Measurements from ENCODE around the gene TUBGCP6. TPM values are rescaled to one million over a fixed set of nuclear protein-coding genes. Genes with fewer than 3 reads are reported as not detected.
A peak's percentile ranks its signal among the peaks of the same experiment; 100 is the strongest.

TUBGCP6 gene
- total RNA-seq, 1 donor from 2014 or later: 18.2 TPM

DNA sequence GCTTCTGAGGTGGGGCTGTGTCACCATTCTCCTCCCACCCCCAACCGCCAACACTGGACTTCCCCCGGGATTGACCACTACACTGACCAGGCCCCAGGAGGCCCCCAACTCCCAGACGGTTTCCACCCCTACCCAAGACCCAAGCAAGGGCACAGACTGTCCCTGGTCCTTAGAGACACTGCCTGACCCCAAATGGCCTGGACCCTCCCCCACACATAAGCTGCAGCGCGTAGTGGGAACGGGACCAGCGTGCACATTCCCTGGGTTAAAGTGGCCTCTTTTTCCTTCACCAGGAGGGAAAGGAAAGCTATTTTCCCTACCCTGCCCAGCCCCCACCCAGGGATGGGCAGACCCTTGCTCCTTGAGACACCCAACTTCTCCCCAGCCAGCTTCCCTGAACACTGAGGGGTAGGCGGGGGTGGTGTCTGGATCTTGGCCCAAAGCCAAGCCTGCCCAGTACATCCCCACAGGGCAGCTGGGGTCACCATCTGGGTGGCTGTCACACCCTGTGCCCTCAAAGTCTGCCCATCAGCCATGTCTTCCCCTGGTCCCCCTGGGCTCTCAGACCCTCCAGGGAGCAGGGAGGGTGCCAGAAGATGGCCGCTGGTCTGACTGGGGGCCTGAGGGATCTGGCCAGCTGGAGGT, 18.3 kb upstream of the TUBGCP6 start:
- Histone ChIP-seq H3K27me3 (ENCODE audit: control insufficient read depth, insufficient read depth, low read length) (no peaks in the 10 kb centered on the region), H3K36me3 (ENCODE audit: control insufficient read depth, insufficient read depth, low read length) (no peaks in the 10 kb centered on the region), H3K4me3 (ENCODE audit: low read depth, low read length) (no peak overlapping the region)
- TF ChIP-seq, protein P1, sequence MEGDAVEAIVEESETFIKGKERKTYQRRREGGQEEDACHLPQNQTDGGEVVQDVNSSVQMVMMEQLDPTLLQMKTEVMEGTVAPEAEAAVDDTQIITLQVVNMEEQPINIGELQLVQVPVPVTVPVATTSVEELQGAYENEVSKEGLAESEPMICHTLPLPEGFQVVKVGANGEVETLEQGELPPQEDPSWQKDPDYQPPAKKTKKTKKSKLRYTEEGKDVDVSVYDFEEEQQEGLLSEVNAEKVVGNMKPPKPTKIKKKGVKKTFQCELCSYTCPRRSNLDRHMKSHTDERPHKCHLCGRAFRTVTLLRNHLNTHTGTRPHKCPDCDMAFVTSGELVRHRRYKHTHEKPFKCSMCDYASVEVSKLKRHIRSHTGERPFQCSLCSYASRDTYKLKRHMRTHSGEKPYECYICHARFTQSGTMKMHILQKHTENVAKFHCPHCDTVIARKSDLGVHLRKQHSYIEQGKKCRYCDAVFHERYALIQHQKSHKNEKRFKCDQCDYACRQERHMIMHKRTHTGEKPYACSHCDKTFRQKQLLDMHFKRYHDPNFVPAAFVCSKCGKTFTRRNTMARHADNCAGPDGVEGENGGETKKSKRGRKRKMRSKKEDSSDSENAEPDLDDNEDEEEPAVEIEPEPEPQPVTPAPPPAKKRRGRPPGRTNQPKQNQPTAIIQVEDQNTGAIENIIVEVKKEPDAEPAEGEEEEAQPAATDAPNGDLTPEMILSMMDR (IDR thresholded peaks at IDR 0.05; ENCODE audit: insufficient read depth, low read length, severe bottlenecking): no peak
- no peak for DNase-seq (ENCODE audit: low read depth)
- no peak for FAIRE-seq

- no peak overlapping the region for H3K4me3 ChIP-seq (ENCODE audit: low read depth, low read length)
- H3K27me3 ChIP-seq (ENCODE audit: control insufficient read depth, insufficient read depth, low read length): no peaks in the 10 kb centered on the region
- FAIRE-seq (no peak), DNase-seq (ENCODE audit: low read depth) (peak; percentile 40)
- TF ChIP-seq, protein P1 (IDR thresholded peaks at IDR 0.05; ENCODE audit: insufficient read depth, low read length, severe bottlenecking): no peak
- no peaks in the 10 kb centered on the region for H3K36me3 ChIP-seq (ENCODE audit: control insufficient read depth, insufficient read depth, low read length)
Observed at GRCh38 chr22:50262460-50262911, 17.7 kb upstream of the TUBGCP6 start.

DNA sequence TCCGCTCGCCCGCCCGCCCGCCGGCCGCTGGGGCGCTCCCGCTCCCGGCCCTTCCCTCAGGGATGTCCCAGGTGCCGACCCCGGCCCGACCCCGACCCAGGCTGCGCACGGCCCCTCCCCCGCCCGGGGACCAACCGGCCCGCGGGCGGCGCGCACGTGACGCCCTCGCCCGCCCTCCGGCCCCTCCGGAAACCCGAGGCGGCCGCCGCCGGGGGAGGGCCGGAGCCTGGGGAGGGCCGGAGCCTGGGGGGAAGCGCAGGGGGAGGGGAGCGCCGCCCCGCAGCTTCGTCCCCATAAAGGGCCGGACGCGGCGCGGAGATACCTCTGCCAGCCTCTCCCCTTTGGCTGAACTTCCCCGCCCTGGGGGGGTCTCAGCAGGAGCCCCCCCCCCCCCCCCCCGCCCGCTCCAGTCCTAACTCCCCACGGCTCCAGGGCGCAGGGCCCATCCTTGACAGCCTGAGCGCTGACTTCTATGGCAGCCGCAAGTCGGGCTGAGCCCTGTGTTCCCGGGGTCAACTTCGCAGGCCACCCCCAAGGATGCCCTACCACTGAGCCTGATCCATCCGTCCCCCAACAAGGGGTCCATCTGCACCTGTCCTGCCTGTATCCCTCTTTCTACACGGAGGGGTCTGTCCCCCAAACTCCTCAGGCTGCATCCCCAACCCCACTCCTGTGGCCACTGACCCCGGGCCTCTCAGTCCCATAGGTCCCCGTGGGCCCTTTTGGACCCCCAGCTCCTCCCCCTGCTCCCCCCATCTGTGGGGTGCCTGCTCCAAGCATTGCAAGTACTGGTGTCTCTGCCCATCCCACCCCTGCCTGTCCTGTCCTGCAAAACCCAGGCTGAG, 17.0 kb upstream of the TUBGCP6 start, which contains the start of gene MAPK12:
TSS of gene MAPK12 (minus strand) at position 69 of the 845 bp plus-strand sequence. CDS start 174 bp downstream, outside the sequence.
- H3K27me3 ChIP-seq (ENCODE audit: control insufficient read depth, insufficient read depth, low read length): no peaks in the 10 kb centered on the region
- TF ChIP-seq, protein P1 (IDR thresholded peaks at IDR 0.05; ENCODE audit: insufficient read depth, low read length, severe bottlenecking): no peak
- H3K36me3 ChIP-seq (ENCODE audit: control insufficient read depth, insufficient read depth, low read length): no peaks in the 10 kb centered on the region
- peak within 1 kb of the TSS; percentile 52 for H3K4me3 ChIP-seq (ENCODE audit: low read depth, low read length)
- no peak for DNase-seq (ENCODE audit: low read depth)
- no peak for FAIRE-seq

DNA sequence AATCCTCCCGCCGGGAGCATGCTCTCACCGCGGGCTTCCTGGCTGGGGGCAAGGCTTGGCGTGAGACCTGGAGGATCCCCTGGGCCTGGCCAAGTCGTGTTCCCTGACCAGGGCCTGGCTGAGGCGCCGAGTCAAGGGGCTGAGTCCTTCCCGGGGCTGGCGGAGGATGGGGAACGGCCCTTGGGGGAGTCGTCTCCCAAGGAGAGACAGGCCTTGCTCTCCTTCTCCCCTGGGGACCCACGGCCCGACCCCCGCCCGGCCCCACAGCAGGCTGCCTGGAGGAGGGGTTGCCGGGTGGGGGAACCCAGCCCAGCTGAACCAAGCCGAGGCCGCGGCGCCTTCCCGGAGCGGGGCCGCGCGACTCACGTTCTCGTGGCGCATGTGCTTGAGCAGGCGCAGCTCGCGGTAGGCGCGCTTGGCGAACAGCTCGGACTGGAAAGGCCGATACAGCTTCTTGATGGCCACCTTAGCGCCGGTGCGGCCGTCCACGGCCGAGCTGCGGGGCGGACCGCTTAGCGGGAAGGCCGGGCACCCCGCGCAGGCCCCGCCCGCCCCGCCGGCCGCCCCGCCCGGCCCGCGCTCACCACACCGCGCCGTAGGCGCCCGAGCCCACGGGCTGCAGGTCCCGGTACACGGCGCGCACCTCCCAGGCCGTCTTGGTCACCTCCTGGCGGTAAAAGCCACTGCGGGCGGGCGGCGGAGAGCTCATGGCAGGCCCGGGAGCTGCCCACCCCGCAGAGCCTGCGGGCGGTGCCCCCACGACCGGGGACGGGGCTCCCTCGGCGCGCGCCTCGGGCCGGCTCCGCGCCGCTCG, 16.2 kb upstream of the TUBGCP6 start:
- TF ChIP-seq, protein P1 (IDR thresholded peaks at IDR 0.05; ENCODE audit: insufficient read depth, low read length, severe bottlenecking): no peak
- no peak for FAIRE-seq
- Histone ChIP-seq H3K4me3 (ENCODE audit: low read depth, low read length) (peak overlapping the region; percentile 52), H3K27me3 (ENCODE audit: control insufficient read depth, insufficient read depth, low read length) (no peaks in the 10 kb centered on the region), H3K36me3 (ENCODE audit: control insufficient read depth, insufficient read depth, low read length) (peaks cover 1% of the 10 kb centered on the region)
- DNase-seq (ENCODE audit: low read depth): no peak

GRCh38 chr22:50260434-50260800, 15.6 kb upstream of the TUBGCP6 start:
- Histone ChIP-seq H3K36me3 (ENCODE audit: control insufficient read depth, insufficient read depth, low read length) (peaks cover 2% of the 10 kb centered on the region), H3K27me3 (ENCODE audit: control insufficient read depth, insufficient read depth, low read length) (no peaks in the 10 kb centered on the region), H3K4me3 (ENCODE audit: low read depth, low read length) (peak overlapping the region; percentile 52)
- TF ChIP-seq, protein P1 (IDR thresholded peaks at IDR 0.05; ENCODE audit: insufficient read depth, low read length, severe bottlenecking): no peak
- DNase-seq (ENCODE audit: low read depth) (no peak), FAIRE-seq (no peak)
